Choroid plexus epithelial cell (primary cell): ENCODE results near the gene RABEPK.

Source experiments
- DNase-seq: peaks from one replicate; pipeline ENCODE4 v3.0.0-alpha.2; 2010; ENCODE audit warnings: low read depth
- H3K4me3 ChIP-seq: 2 replicates; pipeline ENCODE4 v1.5.1; 2011; ENCODE audit warnings: low read depth, mild to moderate bottlenecking, control low read depth, low read length, moderate library complexity
- CTCF ChIP-seq: conservative IDR thresholded peaks from 2 replicates; pipeline ENCODE4 v1.5.1; 2011; ENCODE audit warnings: low read depth, mild to moderate bottlenecking, control low read depth, inconsistent platforms, low read length, moderate library complexity

Gene RABEPK

GRCh38 chr9:125241000-125241862 is 40.9 kb downstream of the RABEPK start, which contains the start of gene HSPA5:
Gene HSPA5 (minus strand): TSS chr9:125241343. CDS start chr9:125241126, 217 bp downstream.
- peak within 1 kb of the TSS; percentile 99 for H3K4me3 ChIP-seq
- DNase-seq: peak; percentile 100
- peak; percentile 33 for TF ChIP-seq CTCF

- TF ChIP-seq CTCF: no peak
- no peak for DNase-seq
Measured at GRCh38 chr9:125241863-125242739, 41.8 kb downstream of the RABEPK start.

GRCh38 chr9:125243792-125244260 is 43.5 kb downstream of the RABEPK start:
- TF ChIP-seq CTCF: no peak
- DNase-seq: no peak
- no peak overlapping the region for H3K4me3 ChIP-seq

More at GRCh38 chr9:125241863-125242739, 41.8 kb downstream of the RABEPK start:
- peak overlapping the region; percentile 62 for H3K4me3 ChIP-seq

GRCh38 chr9:125246261-125246667 is 45.9 kb downstream of the RABEPK start:
- H3K4me3 ChIP-seq: no peak overlapping the region
- no peak for DNase-seq
- TF ChIP-seq CTCF: no peak

- no peak for TF ChIP-seq CTCF
- no peak for DNase-seq
- H3K4me3 ChIP-seq: no peak overlapping the region
Measured at GRCh38 chr9:125254231-125254630, 53.9 kb downstream of the RABEPK start.

- peak; percentile 59 for TF ChIP-seq CTCF
- peak; percentile 48 for DNase-seq
- no peak overlapping the region for H3K4me3 ChIP-seq
Measured at GRCh38 chr9:125255781-125256391, 55.5 kb downstream of the RABEPK start.
